ENCODE data around the gene TCEANC2.

GRCh38 chr1:54070171-54070837 lies 16.9 kb downstream of the TCEANC2 start:
- TF ChIP-seq EZH2 (IDR thresholded peaks at IDR 0.05) (no peak), POLR2AphosphoS5 (IDR thresholded peaks at IDR 0.05; ENCODE audit: borderline replicate concordance, low read depth, low read length) (no peak)
